ENCODE measurements around the gene SLC20A1.
A peak's percentile ranks its signal among the peaks of the same experiment; 100 is the strongest.
"Not testable (repeated sequence)": the region's sequence is repeated elsewhere in the genome, so short reads cannot be mapped to it uniquely, and the experiment has no call there.

SLC20A1 gene

GRCh38 chr2:112683550-112684414, 38.0 kb downstream of the SLC20A1 start:
- ATAC-seq (no peak), DNase-seq (no peak)

- DNase-seq (no peak), ATAC-seq (no peak)
These were observed 38.7 kb downstream of the SLC20A1 start for GRCh38 chr2:112684415-112684775.

- ATAC-seq (no peak), DNase-seq (no peak)
These were observed 39.6 kb downstream of the SLC20A1 start for GRCh38 chr2:112685271-112685884.

- ATAC-seq (no peak), DNase-seq (no peak)
These were observed 40.8 kb downstream of the SLC20A1 start for GRCh38 chr2:112686348-112687217.

- ATAC-seq (no peak), DNase-seq (no peak)
These were observed 41.8 kb downstream of the SLC20A1 start for GRCh38 chr2:112687522-112687921.

GRCh38 chr2:112688086-112688880, 42.5 kb downstream of the SLC20A1 start:
- DNase-seq (no peak), ATAC-seq (no peak)

GRCh38 chr2:112690853-112691401, 45.2 kb downstream of the SLC20A1 start:
- DNase-seq = peak; percentile 67
- ATAC-seq = peak; percentile 53

GRCh38 chr2:112691881-112692281, 46.1 kb downstream of the SLC20A1 start:
- ATAC-seq (no peak), DNase-seq (no peak)

- peak; percentile 68 for DNase-seq
- peak; percentile 92 for ATAC-seq
These were observed 46.8 kb downstream of the SLC20A1 start for GRCh38 chr2:112692495-112692911.

GRCh38 chr2:112692918-112693317, 47.2 kb downstream of the SLC20A1 start:
- DNase-seq (peak; percentile 51), ATAC-seq (peak; percentile 35)

- no peak for ATAC-seq
These were observed 47.9 kb downstream of the SLC20A1 start for GRCh38 chr2:112693596-112693995.

GRCh38 chr2:112694182-112694581, 48.4 kb downstream of the SLC20A1 start:
- DNase-seq (no peak), ATAC-seq (no peak)

More at GRCh38 chr2:112693596-112693995, 47.9 kb downstream of the SLC20A1 start:
- DNase-seq = no peak

- DNase-seq = no peak
- no peak for ATAC-seq
These were observed 53.2 kb downstream of the SLC20A1 start for GRCh38 chr2:112698834-112699515.

- DNase-seq (no peak), ATAC-seq (no peak)
These were observed 54.4 kb downstream of the SLC20A1 start for GRCh38 chr2:112699984-112700667.

- no peak for ATAC-seq
- no peak for DNase-seq
These were observed 55.3 kb downstream of the SLC20A1 start for GRCh38 chr2:112701052-112701451.

- ATAC-seq (no peak), DNase-seq (no peak)
These were observed 57.9 kb downstream of the SLC20A1 start for GRCh38 chr2:112703684-112704083.

- no peak for ATAC-seq
- DNase-seq = no peak
These were observed 59.8 kb downstream of the SLC20A1 start for GRCh38 chr2:112705575-112705974.

- DNase-seq = peak; percentile 72
- ATAC-seq = peak; percentile 97
These were observed 60.5 kb downstream of the SLC20A1 start for GRCh38 chr2:112706170-112706664.

- not testable (repeated sequence) for DNase-seq, ATAC-seq
These were observed 61.2 kb downstream of the SLC20A1 start for GRCh38 chr2:112706947-112707346.

GRCh38 chr2:112708968-112709367, 63.2 kb downstream of the SLC20A1 start:
- DNase-seq (no peak), ATAC-seq (no peak)

Measured in stimulated activated naive CD8-positive, alpha-beta T cell treated with anti-CD3 and anti-CD28 coated beads, Interleukin-15, Interleukin-2, amounts not matched to agents 100 U/mL and 50 U/mL, for 24 hours (primary cell).